ENCODE data around the gene ITPR1.

ITPR1 gene

GRCh38 chr3:4644951-4645350 is 151.8 kb downstream of the ITPR1 start:
- DNase-seq, result no peak

DNA sequence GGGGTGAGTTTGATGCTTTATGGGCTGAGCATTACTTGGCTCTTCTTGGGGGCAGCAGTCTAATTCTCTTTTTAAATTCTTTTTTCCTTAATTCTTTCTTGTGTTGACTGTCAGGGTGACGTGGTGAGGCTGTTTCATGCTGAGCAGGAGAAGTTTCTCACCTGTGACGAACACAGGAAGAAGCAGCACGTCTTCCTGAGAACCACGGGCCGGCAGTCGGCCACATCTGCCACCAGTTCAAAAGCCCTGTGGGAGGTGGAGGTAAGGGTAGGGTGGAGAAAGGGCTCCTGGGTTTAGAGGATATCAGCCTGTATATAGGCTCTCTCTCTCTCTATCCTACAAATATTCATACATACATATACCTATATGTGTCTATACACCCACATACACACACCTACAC is 152.3 kb downstream of the ITPR1 start:
- DNase-seq, result no peak

- DNase-seq, result no peak
These were observed 154.3 kb downstream of the ITPR1 start for GRCh38 chr3:4647411-4647810.

DNA sequence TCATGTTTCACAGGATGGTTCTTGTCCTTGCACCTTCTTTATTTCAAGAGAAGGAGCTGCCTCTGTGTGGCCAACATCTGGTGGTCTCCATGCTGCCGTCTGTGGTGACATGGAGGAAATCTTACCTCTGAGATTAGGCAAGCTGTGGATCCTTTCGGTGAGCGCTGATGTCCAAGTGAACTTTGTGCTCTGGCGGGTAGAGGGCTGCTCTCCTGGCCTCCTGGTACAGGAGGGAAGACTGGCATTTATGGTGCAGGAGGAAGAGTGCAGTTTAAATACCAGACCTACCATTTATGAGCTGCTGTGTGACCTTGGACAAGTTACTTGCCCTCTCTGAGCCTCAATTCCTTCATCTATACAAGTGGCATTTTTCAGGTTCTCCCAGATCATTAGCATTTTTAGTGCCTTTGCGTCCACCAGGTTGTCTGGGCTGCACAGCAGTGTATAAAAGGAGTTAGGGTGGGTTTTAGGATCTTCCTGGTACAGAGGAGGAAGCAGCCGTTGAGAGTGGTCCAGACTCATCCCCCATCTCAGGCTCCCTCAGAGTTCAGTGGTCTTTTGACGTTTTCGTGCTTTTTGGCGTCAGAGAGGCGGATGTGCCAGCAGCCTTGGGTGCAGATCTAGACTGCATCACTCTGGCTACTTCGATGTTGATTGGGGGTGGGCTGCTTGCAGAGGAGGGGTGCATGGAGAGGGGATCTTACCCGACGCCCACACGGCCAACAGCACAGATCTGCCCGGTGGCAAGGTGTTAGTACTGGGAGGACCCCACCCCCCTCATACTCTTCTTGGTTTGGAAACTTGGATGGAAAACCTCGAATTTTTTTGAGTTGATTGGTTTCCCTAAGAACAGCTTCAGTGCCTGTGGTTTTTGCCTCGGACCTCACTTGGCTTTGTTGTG is 162.2 kb downstream of the ITPR1 start:
- DNase-seq, result no peak

GRCh38 chr3:4656059-4656458 is 162.9 kb downstream of the ITPR1 start:
- DNase-seq, result peak; percentile 78

DNA sequence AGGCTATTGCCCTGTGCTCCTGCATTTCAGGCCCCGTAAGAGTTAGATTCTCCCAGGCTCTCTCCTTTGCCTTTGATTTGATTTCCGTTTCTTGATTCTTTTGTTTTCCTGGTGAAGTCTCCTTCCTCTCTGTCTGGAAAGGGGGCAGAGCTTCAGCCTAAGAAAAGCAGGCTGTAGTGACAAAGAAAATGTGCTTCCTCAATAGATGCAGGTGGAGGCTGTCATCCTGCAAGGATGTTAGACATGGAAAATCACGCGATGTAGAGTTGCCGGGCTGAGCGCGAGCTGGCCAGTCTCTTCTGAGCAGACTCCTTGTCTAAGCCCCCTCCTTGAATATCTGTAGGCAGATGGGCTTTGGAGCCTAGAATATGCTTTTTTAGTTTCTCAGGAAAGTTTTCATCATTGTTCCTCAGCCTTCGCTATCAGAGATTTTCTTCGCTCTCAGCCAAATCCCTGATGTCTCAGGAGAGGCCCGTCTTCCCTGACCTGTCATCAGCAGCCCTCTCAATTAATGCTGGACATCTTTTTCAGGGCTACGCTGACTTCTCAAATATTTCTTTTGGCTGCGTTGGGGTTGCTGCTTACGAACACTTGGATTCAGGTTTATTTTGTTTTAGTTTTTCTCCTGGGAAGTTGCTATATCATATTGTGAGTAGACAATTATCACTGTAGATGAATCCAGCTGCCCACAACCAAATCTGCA is 163.6 kb downstream of the ITPR1 start:
- DNase-seq, result no peak

DNA sequence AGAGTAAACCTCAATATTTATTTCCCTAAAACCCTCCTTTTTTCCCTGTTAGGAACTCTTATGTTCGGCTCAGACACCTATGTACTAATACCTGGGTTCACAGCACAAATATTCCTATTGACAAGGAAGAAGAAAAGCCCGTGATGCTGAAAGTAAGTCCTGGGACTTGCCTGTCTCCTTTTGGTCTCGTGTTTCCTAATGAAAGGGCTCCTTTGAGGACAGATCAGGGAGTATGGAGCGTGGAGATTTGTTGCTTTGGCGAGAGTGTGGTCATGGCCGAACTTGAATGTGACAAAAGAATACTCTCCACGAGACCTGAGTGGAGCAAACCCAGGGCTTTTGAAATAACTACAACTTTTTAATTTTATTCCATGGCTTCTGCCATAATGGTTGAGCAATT is 167.8 kb downstream of the ITPR1 start:
- no peak for DNase-seq

GRCh38 chr3:4664412-4664811 is 171.3 kb downstream of the ITPR1 start:
- DNase-seq, result no peak

DNA sequence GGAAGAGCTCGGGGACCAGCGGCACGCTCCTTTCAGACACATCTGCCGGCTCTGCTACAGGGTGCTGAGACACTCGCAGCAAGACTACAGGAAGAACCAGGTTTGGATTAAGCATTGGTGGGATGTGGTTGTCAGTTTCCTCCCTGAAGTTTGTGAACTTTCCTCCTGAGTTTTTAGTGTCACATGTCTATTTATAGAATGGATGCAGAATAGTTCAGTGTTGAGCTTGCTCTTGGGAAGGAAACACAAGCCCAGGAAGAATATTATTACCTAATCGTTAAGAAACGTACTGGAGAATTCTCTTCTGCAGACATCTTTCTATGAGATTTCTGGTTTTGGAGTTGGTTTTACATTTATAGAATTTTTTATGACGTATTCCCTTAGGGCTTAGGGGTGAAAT is 172.0 kb downstream of the ITPR1 start:
- DNase-seq, result no peak

DNA sequence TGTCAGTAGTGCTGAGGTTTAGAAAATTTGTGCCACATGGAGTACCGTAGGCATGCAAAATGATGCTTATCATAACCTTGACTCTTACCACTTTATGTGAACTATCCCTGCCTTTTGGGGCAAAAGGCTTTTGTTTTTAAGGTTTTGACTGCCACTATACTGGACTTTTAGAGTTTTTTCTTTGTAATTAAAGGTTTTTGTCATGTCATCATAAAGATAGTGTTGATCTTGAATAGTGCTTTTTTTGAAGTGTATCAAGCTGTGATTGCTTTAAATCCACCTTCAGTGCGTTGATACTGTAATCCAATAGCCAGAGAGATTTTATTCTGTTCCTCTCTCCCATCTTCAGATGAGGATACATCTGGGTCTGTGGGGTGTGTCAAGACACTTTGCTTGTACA is 172.9 kb downstream of the ITPR1 start:
- DNase-seq, result no peak

GRCh38 chr3:4670352-4670751 is 177.2 kb downstream of the ITPR1 start:
- no peak for DNase-seq

DNA sequence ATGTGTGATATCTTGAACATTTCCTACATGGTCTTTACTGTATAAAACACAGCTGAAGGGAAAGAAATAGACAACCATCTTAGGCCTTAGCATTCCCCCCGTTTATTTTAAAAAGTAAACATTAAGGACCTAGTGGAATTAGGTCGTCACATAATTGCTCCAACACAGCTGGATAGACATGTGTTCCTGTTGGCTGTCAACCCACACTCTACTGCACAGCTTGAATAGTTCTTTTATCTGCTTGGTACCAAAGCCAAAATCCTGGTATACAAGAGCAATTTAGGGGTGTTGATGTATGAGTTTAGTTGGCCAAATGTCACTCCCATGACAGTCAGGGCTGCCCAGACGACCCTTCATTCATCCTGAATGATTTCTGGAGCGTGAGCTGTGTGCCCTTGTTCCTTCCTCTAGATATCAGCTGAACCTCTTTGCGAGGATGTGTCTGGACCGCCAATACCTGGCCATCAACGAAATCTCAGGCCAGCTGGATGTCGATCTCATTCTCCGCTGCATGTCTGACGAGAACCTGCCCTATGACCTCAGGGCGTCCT is 179.7 kb downstream of the ITPR1 start:
- DNase-seq, result no peak

- peak; percentile 57 for DNase-seq
These were observed 181.1 kb downstream of the ITPR1 start for GRCh38 chr3:4674216-4674615.

- DNase-seq, result no peak
These were observed 182.6 kb downstream of the ITPR1 start for GRCh38 chr3:4675704-4676103.

DNA sequence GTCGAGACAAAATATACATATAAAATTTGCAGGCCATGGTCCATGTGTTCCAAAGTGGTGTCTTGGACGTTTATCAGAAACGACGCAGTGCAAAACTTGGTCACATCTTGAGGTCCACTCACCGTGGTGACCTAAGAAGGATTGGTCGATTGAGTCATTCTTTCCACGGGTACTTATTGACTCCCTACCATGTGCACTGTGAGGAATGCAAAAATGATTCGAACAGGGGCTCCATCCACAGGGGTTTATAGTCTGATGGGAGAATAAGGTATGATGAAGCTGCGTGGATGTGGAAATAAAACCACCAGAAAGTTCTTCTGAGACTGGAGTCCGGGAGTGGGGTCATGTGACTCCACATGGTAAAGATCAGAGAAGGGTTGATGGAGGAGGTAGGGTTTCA is 185.2 kb downstream of the ITPR1 start:
- DNase-seq, result no peak

DNA sequence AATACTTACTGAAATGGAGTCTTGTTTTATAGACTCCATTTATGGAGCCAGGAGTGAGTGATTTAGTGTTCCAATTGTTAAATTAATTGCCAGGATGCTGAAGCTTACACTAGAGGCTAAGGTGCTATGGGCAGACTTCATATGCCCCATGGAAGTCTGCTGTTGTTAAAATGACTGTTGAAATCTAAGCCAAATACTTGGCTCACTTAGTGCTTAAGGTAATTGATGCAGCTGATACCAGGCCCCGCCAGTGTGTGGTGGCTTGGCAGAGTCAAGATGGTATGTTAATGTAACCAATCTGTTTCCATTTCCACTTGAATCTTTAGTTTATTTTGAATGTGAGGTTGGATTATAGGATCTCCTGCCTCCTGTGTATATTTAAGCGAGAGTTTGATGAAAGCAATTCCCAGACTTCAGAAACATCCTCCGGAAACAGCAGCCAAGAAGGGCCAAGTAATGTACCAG is 187.1 kb downstream of the ITPR1 start:
- DNase-seq, result peak; percentile 22

DNA sequence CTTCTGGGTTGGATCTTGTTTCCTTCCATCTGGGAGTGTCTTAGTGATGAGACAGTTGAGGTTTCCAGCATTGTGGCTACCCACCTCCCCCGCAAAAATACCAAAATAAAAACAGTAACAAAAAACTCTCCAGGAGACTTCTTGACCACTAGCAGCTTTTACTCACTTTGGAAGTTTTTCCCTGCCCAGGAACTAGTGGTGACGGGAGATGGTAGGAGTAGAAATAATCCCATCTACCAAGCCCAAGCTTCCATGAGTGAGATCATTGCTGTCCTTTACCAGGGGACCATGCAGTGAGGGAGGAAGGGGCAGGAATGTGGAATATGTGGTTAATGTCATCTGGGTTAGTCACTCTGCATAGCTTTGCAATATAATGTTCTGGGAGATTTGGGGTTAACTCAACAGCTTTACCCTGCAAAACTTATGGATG is 187.7 kb downstream of the ITPR1 start:
- DNase-seq, result peak; percentile 74

- no peak for DNase-seq
These were observed 188.2 kb downstream of the ITPR1 start for GRCh38 chr3:4681301-4681700.

GRCh38 chr3:4684117-4684516 is 191.0 kb downstream of the ITPR1 start:
- no peak for DNase-seq

DNA sequence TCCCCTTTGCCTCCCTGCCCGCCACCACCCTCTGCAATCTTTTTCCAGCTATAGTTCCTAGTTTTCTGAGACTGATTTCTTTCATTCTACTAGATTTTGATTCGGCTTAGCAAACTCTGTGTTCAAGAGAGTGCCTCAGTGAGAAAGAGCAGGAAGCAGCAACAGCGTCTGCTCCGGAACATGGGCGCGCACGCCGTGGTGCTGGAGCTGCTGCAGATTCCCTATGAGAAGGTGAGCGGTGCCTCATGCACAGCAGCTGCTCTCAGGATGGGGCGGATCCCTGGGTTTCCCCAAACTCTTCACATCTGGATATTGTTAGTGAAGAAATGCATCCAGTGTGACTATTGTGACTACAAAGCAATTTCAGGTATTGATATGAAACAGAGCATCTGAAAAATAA is 191.8 kb downstream of the ITPR1 start:
- DNase-seq, result no peak

- DNase-seq, result no peak
These were observed 192.7 kb downstream of the ITPR1 start for GRCh38 chr3:4685673-4686345.

DNA sequence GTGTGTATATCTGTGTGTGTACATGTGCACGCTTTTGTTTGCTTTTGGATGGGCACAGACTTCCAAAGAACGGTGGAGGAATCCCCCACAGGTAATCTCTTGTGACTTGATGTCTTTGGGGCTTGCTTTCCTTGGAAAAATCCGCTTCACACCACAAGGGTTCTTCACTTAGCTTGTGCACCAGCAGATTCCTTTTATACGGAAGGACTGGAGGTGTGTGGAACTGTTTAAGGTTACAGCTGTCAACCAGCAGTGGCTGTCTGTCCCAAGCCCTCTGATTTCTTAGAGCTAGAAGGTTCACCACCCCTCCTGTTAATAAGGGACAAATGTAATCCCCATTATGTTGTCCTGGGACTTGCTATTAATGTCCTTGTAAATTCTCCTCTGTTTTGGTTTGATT is 193.5 kb downstream of the ITPR1 start:
- DNase-seq, result no peak

DNA sequence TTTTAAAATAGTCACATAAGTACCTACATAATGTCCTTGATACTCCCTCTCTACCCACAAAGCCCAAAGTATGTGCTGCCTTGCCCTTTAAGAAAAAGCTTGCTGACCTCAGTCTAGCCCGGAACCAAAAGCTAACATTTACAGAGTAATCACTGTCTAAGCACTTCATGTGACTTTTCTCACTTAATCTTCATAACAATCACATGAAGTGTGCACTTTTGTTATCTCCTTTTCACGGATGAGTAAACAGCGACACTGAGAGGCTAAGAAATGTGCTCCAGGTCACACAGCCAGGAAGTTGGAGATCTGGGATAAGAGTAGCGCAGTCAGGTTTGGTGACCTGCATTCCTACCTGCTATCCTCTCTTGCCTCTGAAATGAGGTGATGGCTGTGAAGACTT is 194.0 kb downstream of the ITPR1 start:
- DNase-seq, result no peak

All from fibroblast of skin of abdomen (primary cell).